HG02763 (cell line): ENCODE data around the gene FXN.
"Not testable (repeated sequence)": the region's sequence is repeated elsewhere in the genome, so short reads cannot be mapped to it uniquely, and the experiment has no call there.

Source experiments
- ATAC-seq: cut with Tn5 transposase; IDR thresholded peaks from one replicate; pipeline ENCODE4 v1.9.1; 2021; ENCODE audit warnings: mild to moderate bottlenecking, moderate library complexity; ENCODE audit not compliant: unreplicated experiment

The FXN gene

GRCh38 chr9:69097923-69098593 lies 62.5 kb downstream of the FXN start:
- ATAC-seq = no peak

- not testable (repeated sequence) for ATAC-seq
Observed at GRCh38 chr9:69103348-69103996, 67.9 kb downstream of the FXN start.

- no peak for ATAC-seq
Observed at GRCh38 chr9:69104830-69105527, 69.4 kb downstream of the FXN start.

- no peak for ATAC-seq
Observed at GRCh38 chr9:69107771-69108170, 72.2 kb downstream of the FXN start.

- not testable (repeated sequence) for ATAC-seq
Observed at GRCh38 chr9:69108706-69109105, 73.2 kb downstream of the FXN start.

- ATAC-seq = no peak
Observed at GRCh38 chr9:69109152-69109551, 73.6 kb downstream of the FXN start.

GRCh38 chr9:69112646-69113045 lies 77.1 kb downstream of the FXN start:
- ATAC-seq = not testable (repeated sequence)

GRCh38 chr9:69115621-69116020 lies 80.1 kb downstream of the FXN start:
- no peak for ATAC-seq

GRCh38 chr9:69118656-69119055 lies 83.1 kb downstream of the FXN start:
- no peak for ATAC-seq

GRCh38 chr9:69120380-69121154 lies 85.0 kb downstream of the FXN start:
- no peak for ATAC-seq

GRCh38 chr9:69121155-69122081 lies 85.9 kb downstream of the FXN start:
- ATAC-seq = peak; percentile 51

GRCh38 chr9:69122082-69122548 lies 86.6 kb downstream of the FXN start:
- ATAC-seq = peak; percentile 47

- ATAC-seq = no peak
Observed at GRCh38 chr9:69122549-69123141, 87.1 kb downstream of the FXN start.

- no peak for ATAC-seq
Observed at GRCh38 chr9:69130456-69131441, 95.2 kb downstream of the FXN start.

GRCh38 chr9:69131682-69132081 lies 96.1 kb downstream of the FXN start:
- no peak for ATAC-seq

GRCh38 chr9:69132361-69132760 lies 96.8 kb downstream of the FXN start:
- no peak for ATAC-seq

GRCh38 chr9:69134412-69134811 lies 98.9 kb downstream of the FXN start:
- ATAC-seq = no peak

GRCh38 chr9:69136185-69136584 lies 100.6 kb downstream of the FXN start:
- no peak for ATAC-seq

- ATAC-seq = no peak
Observed at GRCh38 chr9:69136779-69137178, 101.2 kb downstream of the FXN start.
